ENCODE measurements around the gene POLR3C.
A peak's percentile ranks its signal among the peaks of the same experiment; 100 is the strongest.

POLR3C gene

GRCh38 chr1:145878724-145879123 is 54.7 kb downstream of the POLR3C start:
- Histone ChIP-seq H3K9me3 (ENCODE audit: control insufficient read depth, low read depth, low read length) (no peaks in the 10 kb centered on the region), H3K9ac (ENCODE audit: low read length) (no peak overlapping the region), H3K27me3 (ENCODE audit: control insufficient read depth, insufficient read depth, low read length) (peaks cover 10% of the 10 kb centered on the region), H3K36me3 (ENCODE audit: control insufficient read depth, low read depth, low read length) (no peaks in the 10 kb centered on the region), H3K4me3 (ENCODE audit: low read length) (no peak overlapping the region), H3K27ac (ENCODE audit: low read length) (no peak overlapping the region), H3K4me1 (ENCODE audit: control insufficient read depth, low read depth, low read length) (peaks cover 7% of the 10 kb centered on the region)

DNA sequence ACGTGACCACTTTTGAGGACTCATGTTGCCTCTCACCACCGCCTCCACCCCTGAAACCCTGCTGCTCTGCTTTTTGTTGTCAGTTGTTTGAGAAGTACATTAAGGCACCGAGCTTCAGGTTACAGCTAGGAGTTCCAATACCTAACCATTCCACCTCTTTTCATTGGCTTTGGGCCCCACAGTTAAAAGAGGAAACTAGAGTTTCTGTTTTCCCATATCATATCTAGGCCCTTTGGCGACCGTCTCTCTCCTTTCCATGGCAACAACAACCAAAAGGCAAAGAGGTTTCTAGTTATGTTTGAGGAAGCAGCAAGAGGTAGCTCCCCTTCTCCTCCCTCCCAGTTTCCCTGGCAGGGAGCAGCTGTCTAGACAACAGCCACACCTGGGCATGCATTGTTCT is 55.8 kb downstream of the POLR3C start:
- Histone ChIP-seq H3K4me1 (ENCODE audit: control insufficient read depth, low read depth, low read length) (peaks cover 7% of the 10 kb centered on the region), H3K27ac (ENCODE audit: low read length) (no peak overlapping the region), H3K9me3 (ENCODE audit: control insufficient read depth, low read depth, low read length) (no peaks in the 10 kb centered on the region), H3K36me3 (ENCODE audit: control insufficient read depth, low read depth, low read length) (no peaks in the 10 kb centered on the region), H3K27me3 (ENCODE audit: control insufficient read depth, insufficient read depth, low read length) (peaks cover 16% of the 10 kb centered on the region), H3K9ac (ENCODE audit: low read length) (no peak overlapping the region), H3K4me3 (ENCODE audit: low read length) (no peak overlapping the region)

GRCh38 chr1:145884675-145885074 is 60.7 kb downstream of the POLR3C start:
- no peak overlapping the region for H3K4me3 ChIP-seq (ENCODE audit: low read length)
- H3K4me1 ChIP-seq (ENCODE audit: control insufficient read depth, low read depth, low read length), result peaks cover 9% of the 10 kb centered on the region
- H3K9ac ChIP-seq (ENCODE audit: low read length), result no peak overlapping the region
- H3K27me3 ChIP-seq (ENCODE audit: control insufficient read depth, insufficient read depth, low read length), result peaks cover 30% of the 10 kb centered on the region
- no peak overlapping the region for H3K27ac ChIP-seq (ENCODE audit: low read length)
- no peaks in the 10 kb centered on the region for H3K36me3 ChIP-seq (ENCODE audit: control insufficient read depth, low read depth, low read length)
- H3K9me3 ChIP-seq (ENCODE audit: control insufficient read depth, low read depth, low read length), result no peaks in the 10 kb centered on the region

DNA sequence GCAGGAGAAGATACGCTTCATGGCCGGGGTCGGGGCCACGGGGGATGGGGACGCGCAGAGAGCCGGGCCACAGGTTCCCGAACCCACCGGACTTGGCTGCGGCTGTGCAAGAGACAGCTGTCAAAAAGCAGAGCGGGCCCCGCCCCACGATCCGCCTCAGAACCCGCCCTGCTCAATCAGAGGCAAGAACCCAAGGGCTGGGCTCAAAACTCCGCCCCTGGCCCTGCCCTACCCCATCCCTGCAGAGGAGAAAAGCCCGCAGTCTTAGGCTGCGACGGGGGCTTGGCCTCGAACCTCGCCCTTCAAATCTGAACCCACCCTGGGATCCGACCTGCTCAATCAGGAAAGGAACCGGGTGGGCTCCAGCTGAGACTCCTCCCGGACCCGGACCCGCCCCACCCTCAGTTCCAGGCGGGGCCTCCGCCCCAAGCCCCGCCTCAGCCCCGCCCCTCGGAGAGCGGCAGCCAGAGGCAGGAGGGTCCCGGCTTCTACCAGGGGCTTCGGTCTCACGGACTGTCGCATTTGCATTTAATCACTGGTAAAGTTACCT is 61.8 kb downstream of the POLR3C start, which contains the start of gene ANKRD35:
Gene ANKRD35 (minus strand): TSS at position 129 of the 550 bp plus-strand sequence. CDS start 108 bp downstream, at position 21.
- Histone ChIP-seq H3K9ac (ENCODE audit: low read length) (no peak within 1 kb of the TSS), H3K4me3 (ENCODE audit: low read length) (peak within 1 kb of the TSS; percentile 79), H3K27ac (ENCODE audit: low read length) (no peak within 1 kb of the TSS), H3K4me1 (ENCODE audit: control insufficient read depth, low read depth, low read length) (peaks cover 7% of the 10 kb centered on the region), H3K36me3 (ENCODE audit: control insufficient read depth, low read depth, low read length) (no peaks in the 10 kb centered on the region), H3K9me3 (ENCODE audit: control insufficient read depth, low read depth, low read length) (no peaks in the 10 kb centered on the region), H3K27me3 (ENCODE audit: control insufficient read depth, insufficient read depth, low read length) (peaks cover 30% of the 10 kb centered on the region)

DNA sequence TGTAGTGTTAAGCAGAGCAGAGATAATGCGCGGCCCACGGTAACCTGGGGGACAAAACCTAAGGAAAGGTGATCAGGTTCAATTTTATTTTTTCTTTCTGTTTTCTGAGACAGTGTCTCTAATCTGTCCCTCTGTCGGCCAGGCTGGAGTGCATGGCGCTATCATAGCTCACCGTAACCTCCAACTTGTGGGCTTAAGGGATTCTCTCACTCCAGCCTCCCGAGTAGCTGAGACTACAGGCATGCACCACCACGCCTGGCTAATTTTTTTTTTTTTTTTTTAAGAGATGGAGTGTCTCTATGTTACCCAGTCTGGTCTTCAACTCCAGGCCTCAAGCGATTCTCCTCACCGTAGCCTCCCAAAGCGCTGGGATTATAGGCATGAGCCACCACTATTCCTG is 62.4 kb downstream of the POLR3C start:
- no peaks in the 10 kb centered on the region for H3K36me3 ChIP-seq (ENCODE audit: control insufficient read depth, low read depth, low read length)
- no peak overlapping the region for H3K27ac ChIP-seq (ENCODE audit: low read length)
- peak overlapping the region; percentile 79 for H3K4me3 ChIP-seq (ENCODE audit: low read length)
- peaks cover 7% of the 10 kb centered on the region for H3K4me1 ChIP-seq (ENCODE audit: control insufficient read depth, low read depth, low read length)
- peaks cover 30% of the 10 kb centered on the region for H3K27me3 ChIP-seq (ENCODE audit: control insufficient read depth, insufficient read depth, low read length)
- no peaks in the 10 kb centered on the region for H3K9me3 ChIP-seq (ENCODE audit: control insufficient read depth, low read depth, low read length)
- H3K9ac ChIP-seq (ENCODE audit: low read length), result no peak overlapping the region

DNA sequence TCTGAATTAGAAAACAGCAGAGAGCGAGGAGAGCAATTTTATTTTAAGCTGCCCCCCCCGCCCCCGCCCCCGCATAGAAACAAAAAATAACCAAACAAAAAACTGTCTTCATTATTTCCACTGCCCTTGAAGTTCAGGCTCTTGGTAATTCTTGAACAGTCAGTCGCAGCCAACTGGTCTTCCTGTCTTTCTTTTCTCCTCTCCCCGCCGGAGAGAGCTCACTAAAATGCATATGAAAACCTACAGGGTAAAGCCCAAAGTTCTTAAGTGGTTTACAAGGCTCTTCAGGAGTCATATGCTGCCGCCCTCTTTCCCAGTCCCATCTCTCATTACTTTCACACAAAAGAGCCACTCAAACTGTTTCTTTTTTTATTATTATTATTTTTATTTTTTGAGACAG is 62.8 kb downstream of the POLR3C start:
- Histone ChIP-seq H3K27me3 (ENCODE audit: control insufficient read depth, insufficient read depth, low read length) (peaks cover 30% of the 10 kb centered on the region), H3K9ac (ENCODE audit: low read length) (no peak overlapping the region), H3K27ac (ENCODE audit: low read length) (no peak overlapping the region), H3K9me3 (ENCODE audit: control insufficient read depth, low read depth, low read length) (no peaks in the 10 kb centered on the region), H3K4me1 (ENCODE audit: control insufficient read depth, low read depth, low read length) (peaks cover 7% of the 10 kb centered on the region), H3K4me3 (ENCODE audit: low read length) (no peak overlapping the region), H3K36me3 (ENCODE audit: control insufficient read depth, low read depth, low read length) (no peaks in the 10 kb centered on the region)

- Histone ChIP-seq H3K27me3 (ENCODE audit: control insufficient read depth, insufficient read depth, low read length) (peaks cover 30% of the 10 kb centered on the region), H3K27ac (ENCODE audit: low read length) (no peak overlapping the region), H3K4me3 (ENCODE audit: low read length) (no peak overlapping the region), H3K36me3 (ENCODE audit: control insufficient read depth, low read depth, low read length) (no peaks in the 10 kb centered on the region), H3K9me3 (ENCODE audit: control insufficient read depth, low read depth, low read length) (no peaks in the 10 kb centered on the region), H3K9ac (ENCODE audit: low read length) (no peak overlapping the region), H3K4me1 (ENCODE audit: control insufficient read depth, low read depth, low read length) (peaks cover 13% of the 10 kb centered on the region)
Observed at GRCh38 chr1:145887631-145888030, 63.6 kb downstream of the POLR3C start.

GRCh38 chr1:145889722-145890121 is 65.7 kb downstream of the POLR3C start:
- no peaks in the 10 kb centered on the region for H3K9me3 ChIP-seq (ENCODE audit: control insufficient read depth, low read depth, low read length)
- peaks cover 14% of the 10 kb centered on the region for H3K27me3 ChIP-seq (ENCODE audit: control insufficient read depth, insufficient read depth, low read length)
- no peaks in the 10 kb centered on the region for H3K36me3 ChIP-seq (ENCODE audit: control insufficient read depth, low read depth, low read length)
- peaks cover 13% of the 10 kb centered on the region for H3K4me1 ChIP-seq (ENCODE audit: control insufficient read depth, low read depth, low read length)
- no peak overlapping the region for H3K4me3 ChIP-seq (ENCODE audit: low read length)
- H3K9ac ChIP-seq (ENCODE audit: low read length), result no peak overlapping the region
- H3K27ac ChIP-seq (ENCODE audit: low read length), result no peak overlapping the region

DNA sequence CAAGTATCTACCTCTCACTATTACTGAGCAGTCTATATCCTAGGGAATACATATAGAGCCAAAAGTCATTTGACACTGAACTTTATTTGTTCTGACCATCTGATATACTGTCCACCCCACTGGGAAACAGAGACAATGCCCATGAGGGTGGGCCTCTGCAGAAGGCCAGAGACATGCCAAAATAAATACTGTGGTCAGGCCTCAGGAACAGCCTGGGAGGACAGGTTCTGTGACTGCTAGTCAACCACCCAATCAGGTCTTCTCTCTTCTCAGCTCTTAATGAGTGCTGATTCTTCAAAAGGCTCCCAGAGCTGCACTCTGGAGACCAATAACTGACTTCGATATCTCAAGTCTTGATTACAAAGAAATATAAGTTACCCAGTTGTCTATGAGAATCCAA is 67.1 kb downstream of the POLR3C start:
- Histone ChIP-seq H3K27me3 (ENCODE audit: control insufficient read depth, insufficient read depth, low read length) (peaks cover 5% of the 10 kb centered on the region), H3K9ac (ENCODE audit: low read length) (no peak overlapping the region), H3K4me3 (ENCODE audit: low read length) (no peak overlapping the region), H3K27ac (ENCODE audit: low read length) (no peak overlapping the region), H3K4me1 (ENCODE audit: control insufficient read depth, low read depth, low read length) (peaks cover 13% of the 10 kb centered on the region), H3K9me3 (ENCODE audit: control insufficient read depth, low read depth, low read length) (no peaks in the 10 kb centered on the region), H3K36me3 (ENCODE audit: control insufficient read depth, low read depth, low read length) (no peaks in the 10 kb centered on the region)

DNA sequence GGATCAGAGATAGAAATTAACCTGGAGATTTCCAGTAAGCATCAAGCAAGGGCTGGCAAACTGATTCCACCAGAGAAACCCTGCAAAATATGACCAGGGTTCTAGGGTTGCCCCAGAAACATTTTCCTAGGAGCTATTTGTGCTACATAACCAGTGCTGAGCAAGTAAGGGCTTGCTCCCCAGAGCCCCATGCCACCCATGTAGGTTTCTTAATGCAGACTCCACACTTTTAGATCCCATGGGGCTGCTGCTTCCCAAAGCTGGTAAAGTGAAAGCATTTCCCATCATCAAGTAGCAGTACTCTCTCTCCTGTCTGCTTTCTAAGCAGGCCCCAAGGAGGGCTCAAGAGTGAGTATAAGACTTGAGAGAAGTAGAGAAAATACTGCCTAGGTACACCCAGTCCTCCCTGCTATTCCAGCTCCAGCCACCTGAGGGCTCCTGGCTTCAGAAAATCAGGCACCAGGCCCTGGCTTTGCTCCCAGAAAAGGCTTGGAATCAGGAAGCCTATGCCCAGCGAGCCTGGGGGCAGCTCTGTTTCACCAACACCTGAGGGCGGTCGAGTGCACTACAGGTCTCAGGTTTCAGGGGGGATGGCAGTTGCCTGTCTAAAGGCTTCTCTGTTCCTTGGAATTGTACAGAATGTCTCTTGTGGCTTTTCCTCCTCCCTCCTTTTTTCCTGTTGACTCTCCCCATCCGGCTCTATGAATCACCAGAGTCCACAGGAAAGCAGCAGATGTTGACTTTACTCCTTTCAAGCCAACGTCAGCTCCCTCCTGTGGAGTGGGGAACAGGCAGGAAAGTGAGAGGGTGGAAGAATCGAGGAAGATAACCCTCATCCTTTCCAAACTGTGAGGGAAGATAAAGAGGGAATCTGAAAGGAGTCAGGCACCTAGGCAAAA is 67.8 kb downstream of the POLR3C start:
- Histone ChIP-seq H3K9ac (ENCODE audit: low read length) (peak overlapping the region; percentile 50), H3K36me3 (ENCODE audit: control insufficient read depth, low read depth, low read length) (no peaks in the 10 kb centered on the region), H3K4me3 (ENCODE audit: low read length) (peak overlapping the region; percentile 46), H3K27ac (ENCODE audit: low read length) (peak overlapping the region; percentile 12), H3K9me3 (ENCODE audit: control insufficient read depth, low read depth, low read length) (no peaks in the 10 kb centered on the region), H3K27me3 (ENCODE audit: control insufficient read depth, insufficient read depth, low read length) (no peaks in the 10 kb centered on the region), H3K4me1 (ENCODE audit: control insufficient read depth, low read depth, low read length) (peaks cover 13% of the 10 kb centered on the region)

GRCh38 chr1:145892486-145893087 is 68.6 kb downstream of the POLR3C start:
- H3K36me3 ChIP-seq (ENCODE audit: control insufficient read depth, low read depth, low read length), result no peaks in the 10 kb centered on the region
- H3K4me1 ChIP-seq (ENCODE audit: control insufficient read depth, low read depth, low read length), result peaks cover 9% of the 10 kb centered on the region
- H3K9ac ChIP-seq (ENCODE audit: low read length), result peak overlapping the region; percentile 50
- no peak overlapping the region for H3K27ac ChIP-seq (ENCODE audit: low read length)
- H3K4me3 ChIP-seq (ENCODE audit: low read length), result peak overlapping the region; percentile 46
- H3K9me3 ChIP-seq (ENCODE audit: control insufficient read depth, low read depth, low read length), result no peaks in the 10 kb centered on the region
- H3K27me3 ChIP-seq (ENCODE audit: control insufficient read depth, insufficient read depth, low read length), result no peaks in the 10 kb centered on the region
